ENCODE measurements around the gene PRKD1. TPM values are rescaled to one million over a fixed set of nuclear protein-coding genes. Genes with fewer than 3 reads are reported as not detected.
A peak's percentile ranks its signal among the peaks of the same experiment; 100 is the strongest.

Gene PRKD1
- total and polyA plus RNA-seq, 2 of the 13 experiments (the other 11 are each of a cell fraction or from before 2014, with no cell fraction given) = 0.22 to 1.3 TPM

DNA sequence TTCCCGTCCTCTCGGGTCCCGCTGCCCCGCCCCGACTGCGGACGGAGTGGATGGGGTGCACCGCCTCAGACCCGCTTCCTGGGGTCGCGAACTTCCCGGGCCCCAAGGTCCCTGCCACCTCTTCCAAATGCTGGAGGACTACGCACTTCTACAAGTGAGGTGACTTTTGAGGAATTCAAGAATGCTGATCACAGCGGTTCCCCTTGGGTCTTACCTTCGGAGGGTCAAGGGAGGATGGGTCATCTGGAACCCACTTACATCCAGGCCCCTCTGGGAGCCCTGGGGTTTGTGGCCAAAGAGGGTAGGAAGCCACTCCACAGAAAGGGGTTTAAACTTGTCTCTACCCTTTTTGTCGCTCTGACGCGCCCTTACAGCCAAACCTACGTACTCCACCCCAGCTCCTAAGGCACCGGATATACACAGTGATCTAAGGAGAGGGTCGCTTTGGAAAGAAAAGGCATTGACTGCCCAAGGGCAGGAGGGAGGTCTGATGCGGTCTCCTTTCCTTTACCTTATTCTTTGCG is 532 bp upstream of the PRKD1 start (continued):
- 0 out of 2 replicates have a peak, but pooled peaks have one; percentile 15 for TF ChIP-seq EZH2 (conservative IDR thresholded peaks at IDR 0.05; ENCODE audit: low read depth, low read length)
- no peak for TF ChIP-seq ZNF101 (CRISPR knock-in tag; IDR thresholded peaks at IDR 0.05; ENCODE audit: borderline replicate concordance, low read depth)
- TF ChIP-seq, protein P1, sequence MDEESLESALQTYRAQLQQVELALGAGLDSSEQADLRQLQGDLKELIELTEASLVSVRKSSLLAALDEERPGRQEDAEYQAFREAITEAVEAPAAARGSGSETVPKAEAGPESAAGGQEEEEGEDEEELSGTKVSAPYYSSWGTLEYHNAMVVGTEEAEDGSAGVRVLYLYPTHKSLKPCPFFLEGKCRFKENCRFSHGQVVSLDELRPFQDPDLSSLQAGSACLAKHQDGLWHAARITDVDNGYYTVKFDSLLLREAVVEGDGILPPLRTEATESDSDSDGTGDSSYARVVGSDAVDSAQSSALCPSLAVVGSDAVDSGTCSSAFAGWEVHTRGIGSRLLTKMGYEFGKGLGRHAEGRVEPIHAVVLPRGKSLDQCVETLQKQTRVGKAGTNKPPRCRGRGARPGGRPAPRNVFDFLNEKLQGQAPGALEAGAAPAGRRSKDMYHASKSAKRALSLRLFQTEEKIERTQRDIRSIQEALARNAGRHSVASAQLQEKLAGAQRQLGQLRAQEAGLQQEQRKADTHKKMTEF (CRISPR knock-in tag; IDR thresholded peaks at IDR 0.05) = peak; percentile 4; the same call in 1 of the 2 replicates
- no peak for TF ChIP-seq MIER3 (CRISPR knock-in tag; IDR thresholded peaks at IDR 0.05; ENCODE audit: borderline replicate concordance)
- TF ChIP-seq ZNF891 (CRISPR knock-in tag; IDR thresholded peaks at IDR 0.05) = no peak
- TF ChIP-seq CCDC6 (CRISPR knock-in tag; IDR thresholded peaks at IDR 0.05) = 0 out of 2 replicates have a peak, but pooled peaks have one; percentile 11
- peak; percentile 67; the same call in 1 of the 2 replicates for TF ChIP-seq EED (CRISPR knock-in tag; IDR thresholded peaks at IDR 0.05)
- TF ChIP-seq ZNF75D (CRISPR knock-in tag; IDR thresholded peaks at IDR 0.05; ENCODE audit: borderline replicate concordance) = no peak
- TF ChIP-seq ARNT (IDR thresholded peaks at IDR 0.05) = no peak
- no peak for TF ChIP-seq SPEN (CRISPR knock-in tag; IDR thresholded peaks at IDR 0.05; ENCODE audit: low read depth)

DNA sequence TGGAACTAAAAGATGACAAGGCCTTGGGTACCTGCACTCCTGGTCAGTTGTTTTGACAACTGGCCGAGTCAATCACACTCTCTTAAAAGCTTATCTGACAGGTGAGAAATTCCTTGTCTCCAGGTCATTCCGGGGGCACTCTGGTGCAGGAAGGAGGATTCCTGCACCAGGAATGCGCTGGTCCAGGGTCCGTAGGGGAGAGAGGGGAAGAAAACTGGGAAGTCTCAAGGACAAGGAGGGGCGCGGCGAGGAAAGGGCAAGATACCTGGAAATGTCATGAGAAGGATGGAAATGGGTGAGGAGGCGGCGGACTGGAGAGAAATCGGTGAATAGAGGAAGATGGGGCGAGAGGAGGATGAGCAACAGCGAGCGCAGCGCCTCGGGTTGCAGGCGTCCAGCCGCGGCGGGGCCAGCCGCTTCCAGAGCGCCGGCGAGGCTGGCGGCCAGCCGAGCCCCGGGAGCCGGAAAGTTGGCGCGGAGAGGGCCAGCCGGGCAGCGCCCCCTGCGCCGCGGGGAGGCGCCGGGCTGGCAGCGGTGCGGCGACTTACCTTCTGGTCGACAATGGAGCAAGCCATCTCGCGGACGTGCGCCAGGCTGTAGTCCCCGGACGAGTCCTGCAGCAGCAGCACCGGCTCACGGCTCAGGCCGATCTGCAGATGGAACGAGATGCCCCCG is 809 bp downstream of the PRKD1 start:
- H3K9ac ChIP-seq (ENCODE audit: insufficient read depth, low read depth, low read length) = peak overlapping the region; percentile 3; the same call in 1 of the 2 replicates
- POLR2A ChIA-PET = no interaction called here
- H3K36me3 ChIP-seq (replicated peaks in 1 of 2; ENCODE audit: control insufficient read depth in 1 of 2, insufficient read depth in 2 of 2, low read length in 2 of 2) = no peaks in the 10 kb centered on the region
- H3K9me3 ChIP-seq (ENCODE audit: low read length) = no peaks in the 10 kb centered on the region
- CTCF ChIA-PET (ENCODE audit: low intra/inter-chr PET ratio, low total read pairs) = no interaction called here
- ATAC-seq = peak; percentile 80
- peaks cover 10% of the 10 kb centered on the region for H3K4me1 ChIP-seq (ENCODE audit: insufficient read depth, low read length)
- H3K79me2 ChIP-seq (ENCODE audit: insufficient read depth, low read length) = no peaks in the 10 kb centered on the region
- WGBS (ENCODE audit: low lambda C conversion rate) = under 1% methylated on average over 49 of the region's 51 CpGs
- no peak overlapping the region for H2AFZ ChIP-seq (ENCODE audit: low read length)
- no peak overlapping the region for H3K27ac ChIP-seq (ENCODE audit: extremely low read length, insufficient read depth, low read length)
- H3K4me2 ChIP-seq (ENCODE audit: low read depth, low read length) = peak overlapping the region; percentile 91
- DNase-seq (ENCODE audit: low spot score) = peak; percentile 54
- H3K27me3 ChIP-seq (ENCODE audit: control insufficient read depth in 1 of 2, insufficient read depth in 2 of 2, low read length in 2 of 2) = peaks cover 0 to 30% of the 10 kb centered on the region in 2 experiments; a peak in 4 of 5 replicates
- peak; percentile 36 for FAIRE-seq
- in situ Hi-C loops (cut with HindIII; ENCODE audit: extremely low pct_ligation_motif_present, low pct_unique_long_range_greater_than_20kb) = no loop called here
- BruUV-seq (replicated peaks) = no TSS peak
- no peaks in the 10 kb centered on the region for H4K20me1 ChIP-seq (ENCODE audit: insufficient read depth, low read length)
- intact Hi-C loops (cut with micrococcal nuclease; ENCODE audit: unreplicated experiment) = loop anchor here (5.0 kb wide), 1 partner anchor 1175 kb away; no protein-coding TSS in a partner anchor
- H3K4me3 ChIP-seq (replicated peaks in 1 of 3; ENCODE audit: insufficient read depth in 1 of 3, low read depth in 2 of 3, low read length in 3 of 3) = peak overlapping the region; percentile 68 to 80 (median 75)
- TF ChIP-seq GABPB1 (CRISPR knock-in tag; IDR thresholded peaks at IDR 0.05) (peak; percentile 32; the same call in 1 of the 2 replicates), ZSCAN12 (CRISPR knock-in tag; IDR thresholded peaks at IDR 0.05) (0 out of 2 replicates have a peak, but pooled peaks have one; percentile 47), MTF2 (CRISPR knock-in tag; IDR thresholded peaks at IDR 0.05; ENCODE audit: borderline replicate concordance) (no peak; the same call in 1 of the 2 replicates), ZNF343 (CRISPR knock-in tag; IDR thresholded peaks at IDR 0.05) (no peak), NPAS2 (CRISPR knock-in tag; IDR thresholded peaks at IDR 0.05; ENCODE audit: borderline replicate concordance) (no peak), KDM3A (CRISPR knock-in tag; IDR thresholded peaks at IDR 0.05; ENCODE audit: low read depth) (peak; percentile 67), RFX1 (IDR thresholded peaks at IDR 0.05) (no peak), ZNF274 (CRISPR knock-in tag; IDR thresholded peaks at IDR 0.05) (no peak), ZNF24 (IDR thresholded peaks at IDR 0.05) (no peak)
- TF ChIP-seq, protein P2, sequence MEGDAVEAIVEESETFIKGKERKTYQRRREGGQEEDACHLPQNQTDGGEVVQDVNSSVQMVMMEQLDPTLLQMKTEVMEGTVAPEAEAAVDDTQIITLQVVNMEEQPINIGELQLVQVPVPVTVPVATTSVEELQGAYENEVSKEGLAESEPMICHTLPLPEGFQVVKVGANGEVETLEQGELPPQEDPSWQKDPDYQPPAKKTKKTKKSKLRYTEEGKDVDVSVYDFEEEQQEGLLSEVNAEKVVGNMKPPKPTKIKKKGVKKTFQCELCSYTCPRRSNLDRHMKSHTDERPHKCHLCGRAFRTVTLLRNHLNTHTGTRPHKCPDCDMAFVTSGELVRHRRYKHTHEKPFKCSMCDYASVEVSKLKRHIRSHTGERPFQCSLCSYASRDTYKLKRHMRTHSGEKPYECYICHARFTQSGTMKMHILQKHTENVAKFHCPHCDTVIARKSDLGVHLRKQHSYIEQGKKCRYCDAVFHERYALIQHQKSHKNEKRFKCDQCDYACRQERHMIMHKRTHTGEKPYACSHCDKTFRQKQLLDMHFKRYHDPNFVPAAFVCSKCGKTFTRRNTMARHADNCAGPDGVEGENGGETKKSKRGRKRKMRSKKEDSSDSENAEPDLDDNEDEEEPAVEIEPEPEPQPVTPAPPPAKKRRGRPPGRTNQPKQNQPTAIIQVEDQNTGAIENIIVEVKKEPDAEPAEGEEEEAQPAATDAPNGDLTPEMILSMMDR (CRISPR knock-in tag; IDR thresholded peaks at IDR 0.05) = peak; percentile 43
- TF ChIP-seq, protein P3, sequence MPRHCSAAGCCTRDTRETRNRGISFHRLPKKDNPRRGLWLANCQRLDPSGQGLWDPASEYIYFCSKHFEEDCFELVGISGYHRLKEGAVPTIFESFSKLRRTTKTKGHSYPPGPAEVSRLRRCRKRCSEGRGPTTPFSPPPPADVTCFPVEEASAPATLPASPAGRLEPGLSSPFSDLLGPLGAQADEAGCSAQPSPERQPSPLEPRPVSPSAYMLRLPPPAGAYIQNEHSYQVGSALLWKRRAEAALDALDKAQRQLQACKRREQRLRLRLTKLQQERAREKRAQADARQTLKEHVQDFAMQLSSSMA (CRISPR knock-in tag; IDR thresholded peaks at IDR 0.05) = peak; percentile 87; the same call in 1 of the 2 replicates

Measured in HepG2 (cell line).